Activated CD8-positive, alpha-beta memory T cell treated with anti-CD3 and anti-CD28 coated beads, Interleukin-2, amount 50 U/mL, for 1 hour (primary cell): ENCODE data around the gene NMT2.
A peak's percentile ranks its signal among the peaks of the same experiment; 100 is the strongest.
"Not testable (repeated sequence)": the region's sequence is repeated elsewhere in the genome, so short reads cannot be mapped to it uniquely, and the experiment has no call there.

Experiments used
- DNase-seq: peaks from one replicate; pipeline ENCODE4 v3.0.0-alpha.2; 2020; ENCODE audit errors: extremely low read depth

The NMT2 gene

GRCh38 chr10:15168291-15168785, at the start of gene NMT2:
Gene NMT2, minus strand, starts transcription at chr10:15168693. Its CDS starts 81 bp downstream, at chr10:15168612.
- no peak for DNase-seq

GRCh38 chr10:15216700-15217099, 48.2 kb upstream of the NMT2 start:
- DNase-seq = no peak

- DNase-seq = no peak
Measured at GRCh38 chr10:15214237-15214636, 45.7 kb upstream of the NMT2 start.

GRCh38 chr10:15213461-15213861, 45.0 kb upstream of the NMT2 start:
- DNase-seq = no peak

- no peak for DNase-seq
Measured at GRCh38 chr10:15211464-15211979, 43.0 kb upstream of the NMT2 start.

GRCh38 chr10:15210521-15210920, 42.0 kb upstream of the NMT2 start:
- no peak for DNase-seq

GRCh38 chr10:15209827-15210509, 41.5 kb upstream of the NMT2 start:
- DNase-seq = peak; percentile 69

GRCh38 chr10:15208221-15208620, 39.7 kb upstream of the NMT2 start:
- DNase-seq = no peak

- DNase-seq = not testable (repeated sequence)
Measured at GRCh38 chr10:15207410-15207809, 38.9 kb upstream of the NMT2 start.

GRCh38 chr10:15202639-15203038, 34.1 kb upstream of the NMT2 start:
- no peak for DNase-seq

- not testable (repeated sequence) for DNase-seq
Measured at GRCh38 chr10:15202301-15202621, 33.8 kb upstream of the NMT2 start.

- no peak for DNase-seq
Measured at GRCh38 chr10:15201589-15202300, 33.3 kb upstream of the NMT2 start.

GRCh38 chr10:15200626-15201025, 32.1 kb upstream of the NMT2 start:
- DNase-seq = no peak

- DNase-seq = no peak
Measured at GRCh38 chr10:15197911-15198310, 29.4 kb upstream of the NMT2 start.

GRCh38 chr10:15197276-15197675, 28.8 kb upstream of the NMT2 start:
- no peak for DNase-seq

- no peak for DNase-seq
Measured at GRCh38 chr10:15196021-15196834, 27.7 kb upstream of the NMT2 start.

- no peak for DNase-seq
Measured at GRCh38 chr10:15189133-15189885, 20.8 kb upstream of the NMT2 start.

GRCh38 chr10:15188603-15189002, 20.1 kb upstream of the NMT2 start:
- DNase-seq = no peak

- DNase-seq = no peak
Measured at GRCh38 chr10:15183689-15184481, 15.4 kb upstream of the NMT2 start.

GRCh38 chr10:15182540-15183207, 14.2 kb upstream of the NMT2 start:
- no peak for DNase-seq
